ENCODE measurements around the gene MAS1. TPM values are rescaled to one million over a fixed set of nuclear protein-coding genes. Genes with fewer than 3 reads are reported as not detected.

Gene MAS1
- total and polyA plus RNA-seq, 12 donors, result 0.02 to 0.04 (median 0.02) TPM; not detected in 7

DNA sequence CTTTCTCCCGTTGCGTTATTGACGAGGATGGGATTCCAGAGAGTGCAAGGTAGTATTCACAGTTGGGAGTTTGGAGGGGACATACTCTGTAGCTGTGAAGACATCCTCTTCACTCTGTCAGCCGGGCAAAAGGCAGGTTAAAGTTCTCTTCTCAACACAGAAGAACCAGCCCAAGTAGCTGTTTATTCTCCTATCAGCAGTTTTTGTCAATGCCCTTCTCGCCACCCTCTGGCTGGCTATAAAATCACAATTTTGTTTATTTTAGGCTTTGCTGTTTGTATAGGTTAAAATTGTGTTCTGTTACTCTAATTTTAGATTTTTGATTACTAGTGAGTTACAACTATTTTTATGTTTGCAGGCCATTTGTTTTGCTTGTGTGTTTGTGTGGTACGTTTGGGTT, 37.9 kb upstream of the MAS1 start:
- WGBS, 2 donors, result 63 to 65% methylated on average over 6 of the region's 6 CpGs
- DNase-seq, result no peak

DNA sequence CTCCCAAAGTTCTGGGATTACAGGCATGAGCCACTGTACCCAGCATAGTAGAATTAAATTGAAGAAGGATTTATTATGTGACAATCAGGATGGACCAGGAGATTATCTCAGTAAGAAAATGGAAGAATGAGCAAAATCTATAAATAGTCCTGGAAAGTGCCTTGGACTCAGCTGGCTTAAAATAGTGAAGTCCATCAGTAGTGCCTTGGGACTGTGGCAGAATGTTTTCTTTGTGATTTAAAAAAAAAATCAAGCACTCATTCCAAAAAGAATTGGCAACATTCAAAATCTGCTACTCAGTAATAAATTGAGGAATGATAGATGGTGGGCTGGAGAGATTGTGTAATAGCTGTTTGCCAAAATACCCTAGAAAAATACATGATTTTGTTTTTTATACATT, 37.0 kb upstream of the MAS1 start:
- Histone ChIP-seq H3K36me3 (no peaks in the 10 kb centered on the region), H3K27ac (no peak overlapping the region), H3K4me1 (peaks cover 0 to 14% (median 0%) of the 10 kb centered on the region in 9 donors), H3K9me3 (peaks cover 0 to 17% (median 9%) of the 10 kb centered on the region in 11 donors), H3K4me3 (no peak overlapping the region), H3K27me3 (no peaks in the 10 kb centered on the region)
- DNase-seq, result no peak
- peak in 7 of 8 donors; percentile 25 to 75 (median 41) for ATAC-seq
- TF ChIP-seq, protein P1, sequence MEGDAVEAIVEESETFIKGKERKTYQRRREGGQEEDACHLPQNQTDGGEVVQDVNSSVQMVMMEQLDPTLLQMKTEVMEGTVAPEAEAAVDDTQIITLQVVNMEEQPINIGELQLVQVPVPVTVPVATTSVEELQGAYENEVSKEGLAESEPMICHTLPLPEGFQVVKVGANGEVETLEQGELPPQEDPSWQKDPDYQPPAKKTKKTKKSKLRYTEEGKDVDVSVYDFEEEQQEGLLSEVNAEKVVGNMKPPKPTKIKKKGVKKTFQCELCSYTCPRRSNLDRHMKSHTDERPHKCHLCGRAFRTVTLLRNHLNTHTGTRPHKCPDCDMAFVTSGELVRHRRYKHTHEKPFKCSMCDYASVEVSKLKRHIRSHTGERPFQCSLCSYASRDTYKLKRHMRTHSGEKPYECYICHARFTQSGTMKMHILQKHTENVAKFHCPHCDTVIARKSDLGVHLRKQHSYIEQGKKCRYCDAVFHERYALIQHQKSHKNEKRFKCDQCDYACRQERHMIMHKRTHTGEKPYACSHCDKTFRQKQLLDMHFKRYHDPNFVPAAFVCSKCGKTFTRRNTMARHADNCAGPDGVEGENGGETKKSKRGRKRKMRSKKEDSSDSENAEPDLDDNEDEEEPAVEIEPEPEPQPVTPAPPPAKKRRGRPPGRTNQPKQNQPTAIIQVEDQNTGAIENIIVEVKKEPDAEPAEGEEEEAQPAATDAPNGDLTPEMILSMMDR (IDR thresholded peaks at IDR 0.05), result no peak
- intact Hi-C loops (cut with DNase I), result loop anchor here in 2 of 10 donors (10.0 kb wide), 2 partner anchors 159 to 181 kb away; partner anchors contain the start of gene SOD2 (in 1 of the 2)

More for the DNA sequence above, 37.9 kb upstream of the MAS1 start:
- H3K36me3 ChIP-seq, result no peaks in the 10 kb centered on the region
- peaks cover 0 to 14% (median 0%) of the 10 kb centered on the region in 9 donors for H3K4me1 ChIP-seq
- TF ChIP-seq, protein P1 (IDR thresholded peaks at IDR 0.05), result peak in 5 of 9 donors; percentile 11 to 31 (median 24)
- H3K27ac ChIP-seq, result no peak overlapping the region
- peaks cover 0 to 20% (median 10%) of the 10 kb centered on the region in 11 donors for H3K9me3 ChIP-seq
- no peak for ATAC-seq
- H3K27me3 ChIP-seq, result no peaks in the 10 kb centered on the region
- H3K4me3 ChIP-seq, result no peak overlapping the region
- intact Hi-C loops (cut with DNase I), result loop anchor here in 2 of 10 donors (10.0 kb wide), 2 partner anchors 158 to 182 kb away; partner anchors contain the start of gene SOD2 (in 1 of the 2)

DNA sequence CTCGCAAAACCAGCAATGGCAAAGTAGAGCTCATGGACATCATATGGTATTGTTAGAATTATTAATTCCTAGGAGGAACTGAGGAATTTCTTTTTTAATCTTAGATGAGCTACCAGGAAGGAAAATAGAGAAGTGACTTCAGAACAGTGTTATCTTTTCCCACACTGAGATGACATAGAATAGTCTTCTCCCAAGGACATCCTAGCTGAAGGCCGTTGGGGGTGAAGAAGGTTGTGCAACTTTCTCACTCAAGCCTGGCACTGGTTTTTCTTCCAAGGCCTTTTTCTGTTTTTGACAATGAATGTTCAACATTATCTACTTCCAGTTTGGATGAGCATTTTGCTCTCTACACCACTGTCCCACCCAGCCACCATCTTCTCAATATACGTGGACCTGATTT, 35.8 kb upstream of the MAS1 start:
- ATAC-seq (no peak), DNase-seq (no peak)
- H3K27me3 ChIP-seq, result no peaks in the 10 kb centered on the region
- no peaks in the 10 kb centered on the region for H3K36me3 ChIP-seq
- intact Hi-C loops (cut with DNase I), result loop anchor here in 2 of 10 donors (10.0 kb wide), 2 partner anchors 160 to 180 kb away; partner anchors contain the start of gene SOD2 (in 1 of the 2)
- peaks cover 0 to 14% (median 0%) of the 10 kb centered on the region in 9 donors for H3K4me1 ChIP-seq
- H3K27ac ChIP-seq, result no peak overlapping the region
- TF ChIP-seq, protein P1 (IDR thresholded peaks at IDR 0.05), result no peak
- peaks cover 0 to 17% (median 8%) of the 10 kb centered on the region in 11 donors for H3K9me3 ChIP-seq
- H3K4me3 ChIP-seq, result no peak overlapping the region
- WGBS, 2 donors, result 87 to 88% methylated on average over 3 of the region's 3 CpGs

DNA sequence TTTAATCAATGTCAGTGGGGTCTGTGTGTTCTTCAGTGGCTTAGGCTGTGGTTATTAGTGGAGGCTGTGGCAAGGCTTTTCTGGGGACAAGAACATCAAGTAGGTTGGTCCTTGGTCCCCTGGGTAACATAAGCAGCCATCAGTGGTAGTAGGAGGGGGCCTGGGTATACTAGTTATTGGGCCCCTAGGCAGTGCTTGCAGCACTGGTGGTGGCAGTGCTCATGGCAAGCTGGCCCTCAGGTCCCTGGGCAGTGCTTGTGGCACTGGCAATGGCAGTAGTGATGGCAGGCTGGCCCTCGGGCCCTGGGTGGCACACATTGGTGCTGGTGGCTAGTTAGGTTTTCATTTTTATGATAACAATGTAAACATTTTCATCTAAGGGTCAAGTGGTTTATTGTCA, 32.5 kb upstream of the MAS1 start:
- Histone ChIP-seq H3K4me3 (no peak overlapping the region), H3K4me1 (peaks cover 0 to 13% (median 0%) of the 10 kb centered on the region in 9 donors), H3K36me3 (no peaks in the 10 kb centered on the region), H3K9me3 (peaks cover 0 to 17% (median 8%) of the 10 kb centered on the region in 11 donors), H3K27ac (no peak overlapping the region), H3K27me3 (peaks cover 0 to 17% (median 0%) of the 10 kb centered on the region in 7 donors)
- ATAC-seq (no peak), DNase-seq (no peak)
- whole genome bisulfite sequencing, 2 donors, result 83 to 84% methylated on average over 1 of the region's 1 CpG
- TF ChIP-seq, protein P1 (IDR thresholded peaks at IDR 0.05), result no peak
- intact Hi-C loops (cut with DNase I), result loop anchor here in 2 of 10 donors (10.0 kb wide), 2 partner anchors 163 to 177 kb away; partner anchors contain the start of gene SOD2 (in 1 of the 2)

All from heart right ventricle (tissue), 16 donors.